Measurements from ENCODE around the gene ISL1.
A peak's percentile ranks its signal among the peaks of the same experiment; 100 is the strongest.

Gene ISL1

GRCh38 chr5:51387884-51388275 lies 4.6 kb downstream of the ISL1 start:
- peaks cover 33 to 99% (median 65%) of the 10 kb centered on the region in 5 experiments for H3K27me3 ChIP-seq (replicated peaks in 2 of 5; ENCODE audit: control insufficient read depth in 4 of 5, insufficient read depth in 5 of 5, low read length in 4 of 5)

GRCh38 chr5:51388488-51389287 lies 5.4 kb downstream of the ISL1 start:
- peaks cover 39 to 99% (median 61%) of the 10 kb centered on the region in 5 experiments for H3K27me3 ChIP-seq (replicated peaks in 2 of 5; ENCODE audit: control insufficient read depth in 4 of 5, insufficient read depth in 5 of 5, low read length in 4 of 5)
- WGBS (ENCODE audit: insufficient coverage): 0% methylated on average over 8 of the region's 12 CpGs
- H3K4me1 ChIP-seq (ENCODE audit: control extremely low read depth in 1 of 4, control insufficient read depth in 4 of 4, insufficient read depth in 4 of 4, low read length in 3 of 4): peaks cover 0 to 4% (median 1%) of the 10 kb centered on the region in 4 experiments
- peaks cover 0 to 7% (median 4%) of the 10 kb centered on the region in 5 experiments for H3K9me3 ChIP-seq (ENCODE audit: control extremely low read depth in 1 of 5, control insufficient read depth in 4 of 5, insufficient read depth in 2 of 5, low read depth in 1 of 5, low read length in 4 of 5)
- peak overlapping the region in 1 of 7 experiments; percentile 2 for H3K4me3 ChIP-seq (ENCODE audit: control insufficient read depth in 1 of 7, extremely low read depth in 1 of 7, insufficient read depth in 4 of 7, low read depth in 2 of 7, low read length in 6 of 7)
- no peak overlapping the region for H3K27ac ChIP-seq (ENCODE audit: insufficient read depth in 1 of 2, low read depth in 1 of 2, low read length in 2 of 2, poor library complexity in 1 of 2, severe bottlenecking in 2 of 2)
- no peak for DNase-seq
- POLR2A ChIA-PET: no interaction called here
- no peaks in the 10 kb centered on the region for H3K36me3 ChIP-seq (ENCODE audit: control insufficient read depth in 4 of 4, insufficient read depth in 4 of 4, low read length in 3 of 4)
- CTCF ChIA-PET: interaction anchor here (1.3 kb wide), 1 partner anchor 11 kb away, joined by 4 read pairs; no protein-coding TSS in a partner anchor

More at GRCh38 chr5:51387884-51388275, 4.6 kb downstream of the ISL1 start:
- no peak overlapping the region for H3K27ac ChIP-seq (ENCODE audit: insufficient read depth in 1 of 2, low read depth in 1 of 2, low read length in 2 of 2, poor library complexity in 1 of 2, severe bottlenecking in 2 of 2)
- H3K36me3 ChIP-seq (ENCODE audit: control insufficient read depth in 4 of 4, insufficient read depth in 4 of 4, low read length in 3 of 4): no peaks in the 10 kb centered on the region
- peaks cover 0 to 7% (median 4%) of the 10 kb centered on the region in 5 experiments for H3K9me3 ChIP-seq (ENCODE audit: control extremely low read depth in 1 of 5, control insufficient read depth in 4 of 5, insufficient read depth in 2 of 5, low read depth in 1 of 5, low read length in 4 of 5)
- ChIA-PET POLR2A (no interaction called here), CTCF (interaction anchor here (1.3 kb wide), 1 partner anchor 10 kb away, joined by 4 read pairs; no protein-coding TSS in a partner anchor)
- DNase-seq: no peak
- H3K4me1 ChIP-seq (ENCODE audit: control extremely low read depth in 1 of 4, control insufficient read depth in 4 of 4, insufficient read depth in 4 of 4, low read length in 3 of 4): peaks cover 0 to 13% (median 5%) of the 10 kb centered on the region in 4 experiments
- 16% methylated on average over 9 of the region's 10 CpGs for WGBS (ENCODE audit: insufficient coverage)
- no peak overlapping the region for H3K4me3 ChIP-seq (ENCODE audit: control insufficient read depth in 1 of 7, extremely low read depth in 1 of 7, insufficient read depth in 4 of 7, low read depth in 2 of 7, low read length in 6 of 7)

GRCh38 chr5:51389288-51389576 lies 6.0 kb downstream of the ISL1 start:
- ChIA-PET POLR2A (no interaction called here), CTCF (no interaction called here)
- Histone ChIP-seq H3K36me3 (ENCODE audit: control insufficient read depth in 4 of 4, insufficient read depth in 4 of 4, low read length in 3 of 4) (no peaks in the 10 kb centered on the region), H3K27ac (ENCODE audit: insufficient read depth in 1 of 2, low read depth in 1 of 2, low read length in 2 of 2, poor library complexity in 1 of 2, severe bottlenecking in 2 of 2) (no peak overlapping the region), H3K27me3 (replicated peaks in 2 of 5; ENCODE audit: control insufficient read depth in 4 of 5, insufficient read depth in 5 of 5, low read length in 4 of 5) (peaks cover 35 to 99% (median 59%) of the 10 kb centered on the region in 5 experiments), H3K4me1 (ENCODE audit: control extremely low read depth in 1 of 4, control insufficient read depth in 4 of 4, insufficient read depth in 4 of 4, low read length in 3 of 4) (peaks cover 0 to 4% (median 0%) of the 10 kb centered on the region in 4 experiments), H3K9me3 (ENCODE audit: control extremely low read depth in 1 of 5, control insufficient read depth in 4 of 5, insufficient read depth in 2 of 5, low read depth in 1 of 5, low read length in 4 of 5) (peaks cover 0 to 7% (median 4%) of the 10 kb centered on the region in 5 experiments), H3K4me3 (ENCODE audit: control insufficient read depth in 1 of 7, extremely low read depth in 1 of 7, insufficient read depth in 4 of 7, low read depth in 2 of 7, low read length in 6 of 7) (peak overlapping the region in 1 of 7 experiments; percentile 2)
- WGBS (ENCODE audit: insufficient coverage): 4% methylated on average over 12 of the region's 17 CpGs
- DNase-seq: no peak

- H3K27ac ChIP-seq (ENCODE audit: insufficient read depth in 1 of 2, low read depth in 1 of 2, low read length in 2 of 2, poor library complexity in 1 of 2, severe bottlenecking in 2 of 2): no peak overlapping the region
- CTCF ChIA-PET: no interaction called here
- H3K36me3 ChIP-seq (ENCODE audit: control insufficient read depth in 4 of 4, insufficient read depth in 4 of 4, low read length in 3 of 4): no peaks in the 10 kb centered on the region
- peak overlapping the region in 2 of 7 experiments; percentile 19 to 55 for H3K4me3 ChIP-seq (ENCODE audit: control insufficient read depth in 1 of 7, extremely low read depth in 1 of 7, insufficient read depth in 4 of 7, low read depth in 2 of 7, low read length in 6 of 7)
- DNase-seq: no peak
- peaks cover 0 to 4% (median 0%) of the 10 kb centered on the region in 4 experiments for H3K4me1 ChIP-seq (ENCODE audit: control extremely low read depth in 1 of 4, control insufficient read depth in 4 of 4, insufficient read depth in 4 of 4, low read length in 3 of 4)
- peaks cover 32 to 98% (median 54%) of the 10 kb centered on the region in 5 experiments for H3K27me3 ChIP-seq (replicated peaks in 2 of 5; ENCODE audit: control insufficient read depth in 4 of 5, insufficient read depth in 5 of 5, low read length in 4 of 5)
- POLR2A ChIA-PET: interaction anchor here (0.7 kb wide), 1 partner anchor 623 kb away, joined by 9 read pairs; no protein-coding TSS in a partner anchor
- H3K9me3 ChIP-seq (ENCODE audit: control extremely low read depth in 1 of 5, control insufficient read depth in 4 of 5, insufficient read depth in 2 of 5, low read depth in 1 of 5, low read length in 4 of 5): peaks cover 0 to 7% (median 2%) of the 10 kb centered on the region in 5 experiments
- 4% methylated on average over 54 of the region's 68 CpGs for WGBS (ENCODE audit: insufficient coverage)
These were observed 6.6 kb downstream of the ISL1 start for GRCh38 chr5:51389577-51390463.

- H3K4me3 ChIP-seq (ENCODE audit: control insufficient read depth in 1 of 7, extremely low read depth in 1 of 7, insufficient read depth in 4 of 7, low read depth in 2 of 7, low read length in 6 of 7): no peak overlapping the region
- POLR2A ChIA-PET: no interaction called here
- peaks cover 37 to 98% (median 56%) of the 10 kb centered on the region in 5 experiments for H3K27me3 ChIP-seq (replicated peaks in 2 of 5; ENCODE audit: control insufficient read depth in 4 of 5, insufficient read depth in 5 of 5, low read length in 4 of 5)
- CTCF ChIA-PET: no interaction called here
- H3K27ac ChIP-seq (ENCODE audit: insufficient read depth in 1 of 2, low read depth in 1 of 2, low read length in 2 of 2, poor library complexity in 1 of 2, severe bottlenecking in 2 of 2): no peak overlapping the region
- peaks cover 0 to 7% (median 3%) of the 10 kb centered on the region in 5 experiments for H3K9me3 ChIP-seq (ENCODE audit: control extremely low read depth in 1 of 5, control insufficient read depth in 4 of 5, insufficient read depth in 2 of 5, low read depth in 1 of 5, low read length in 4 of 5)
- 40% methylated on average over 3 of the region's 5 CpGs for WGBS (ENCODE audit: insufficient coverage)
- no peak for DNase-seq
- H3K36me3 ChIP-seq (ENCODE audit: control insufficient read depth in 4 of 4, insufficient read depth in 4 of 4, low read length in 3 of 4): no peaks in the 10 kb centered on the region
- peaks cover 0 to 4% (median 0%) of the 10 kb centered on the region in 4 experiments for H3K4me1 ChIP-seq (ENCODE audit: control extremely low read depth in 1 of 4, control insufficient read depth in 4 of 4, insufficient read depth in 4 of 4, low read length in 3 of 4)
These were observed 7.9 kb downstream of the ISL1 start for GRCh38 chr5:51391175-51391574.

GRCh38 chr5:51392689-51393199 lies 9.5 kb downstream of the ISL1 start:
- H3K27ac ChIP-seq (ENCODE audit: insufficient read depth in 1 of 2, low read depth in 1 of 2, low read length in 2 of 2, poor library complexity in 1 of 2, severe bottlenecking in 2 of 2): no peak overlapping the region
- ChIA-PET POLR2A (no interaction called here), CTCF (no interaction called here)
- peaks cover 0 to 4% (median 3%) of the 10 kb centered on the region in 5 experiments for H3K9me3 ChIP-seq (ENCODE audit: control extremely low read depth in 1 of 5, control insufficient read depth in 4 of 5, insufficient read depth in 2 of 5, low read depth in 1 of 5, low read length in 4 of 5)
- H3K36me3 ChIP-seq (ENCODE audit: control insufficient read depth in 4 of 4, insufficient read depth in 4 of 4, low read length in 3 of 4): no peaks in the 10 kb centered on the region
- no peak overlapping the region for H3K4me3 ChIP-seq (ENCODE audit: control insufficient read depth in 1 of 7, extremely low read depth in 1 of 7, insufficient read depth in 4 of 7, low read depth in 2 of 7, low read length in 6 of 7)
- H3K4me1 ChIP-seq (ENCODE audit: control extremely low read depth in 1 of 4, control insufficient read depth in 4 of 4, insufficient read depth in 4 of 4, low read length in 3 of 4): peaks cover 0 to 4% (median 0%) of the 10 kb centered on the region in 4 experiments
- WGBS (ENCODE audit: insufficient coverage): 46% methylated on average over 2 of the region's 3 CpGs
- no peak for DNase-seq
- peaks cover 36 to 98% (median 48%) of the 10 kb centered on the region in 5 experiments for H3K27me3 ChIP-seq (replicated peaks in 2 of 5; ENCODE audit: control insufficient read depth in 4 of 5, insufficient read depth in 5 of 5, low read length in 4 of 5)

Data from common myeloid progenitor, CD34-positive (primary cell).